GM21390 (cell line): ENCODE measurements around the gene TIGD6.
"Not testable (repeated sequence)": the region's sequence is repeated elsewhere in the genome, so short reads cannot be mapped to it uniquely, and the experiment has no call there.

ENCODE experiments used
- ATAC-seq: cut with Tn5 transposase; IDR thresholded peaks from one replicate; pipeline ENCODE4 v1.9.1; 2021; ENCODE audit not compliant: unreplicated experiment

Gene TIGD6

DNA sequence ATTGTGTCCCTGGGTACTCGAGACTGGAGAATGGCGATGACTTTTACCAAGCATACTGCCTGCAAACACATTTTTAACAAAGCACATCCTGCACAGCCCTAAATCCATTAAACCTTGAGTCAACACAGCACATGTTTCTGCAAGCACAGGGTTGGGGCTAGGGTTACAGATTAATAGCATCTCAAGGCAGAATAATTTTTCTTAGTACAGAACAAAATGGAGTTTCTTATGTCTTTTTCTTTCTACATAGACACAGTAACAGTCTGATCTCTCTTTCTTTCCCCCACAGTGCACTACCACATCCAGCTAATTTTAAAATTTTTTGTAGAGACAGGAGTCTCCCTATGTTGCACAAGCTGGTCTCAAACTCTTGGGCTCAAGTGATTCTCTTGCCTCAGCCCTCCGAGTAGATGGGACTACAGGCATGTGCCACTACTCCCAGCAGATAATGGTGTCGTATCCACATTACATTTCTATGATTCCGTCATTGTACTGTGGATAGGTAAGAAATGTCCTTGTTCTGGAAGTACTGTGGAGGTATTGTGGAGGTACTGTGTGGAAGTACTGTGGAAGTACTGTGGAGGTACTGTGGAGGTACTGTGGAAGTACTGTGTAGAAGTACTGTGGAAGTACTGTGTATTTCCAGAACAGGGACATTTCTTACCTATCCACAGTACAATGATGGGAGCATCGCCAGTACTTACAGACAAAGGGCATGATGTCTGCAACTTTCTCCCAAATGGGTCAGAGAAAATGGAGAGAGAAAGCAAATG, 57.1 kb downstream of the TIGD6 start:
- not testable (repeated sequence) for ATAC-seq
